GM04503 (cell line): ENCODE results near the gene MYOZ3.

Experiments
- DNase-seq: peaks from one replicate; pipeline ENCODE4 v3.0.0-alpha.2; 2012; ENCODE audit warnings: low read depth

MYOZ3 gene

GRCh38 chr5:150659360-150660107 lies 1.5 kb upstream of the MYOZ3 start:
- no peak for DNase-seq

GRCh38 chr5:150660108-150660831 lies 781 bp upstream of the MYOZ3 start:
- no peak for DNase-seq

- no peak for DNase-seq
Measured at GRCh38 chr5:150661821-150662596, 958 bp downstream of the MYOZ3 start.

GRCh38 chr5:150662731-150663516 lies 1.9 kb downstream of the MYOZ3 start:
- no peak for DNase-seq

GRCh38 chr5:150663936-150664335 lies 2.9 kb downstream of the MYOZ3 start:
- DNase-seq: no peak

GRCh38 chr5:150665044-150665443 lies 4.0 kb downstream of the MYOZ3 start:
- no peak for DNase-seq

GRCh38 chr5:150670275-150670947 lies 9.4 kb downstream of the MYOZ3 start:
- DNase-seq: no peak

- DNase-seq: no peak
Measured at GRCh38 chr5:150670948-150671310, 9.9 kb downstream of the MYOZ3 start.

- DNase-seq: no peak
Measured at GRCh38 chr5:150671509-150672236, 10.6 kb downstream of the MYOZ3 start.

GRCh38 chr5:150672237-150672883 lies 11.3 kb downstream of the MYOZ3 start:
- DNase-seq: no peak

GRCh38 chr5:150672884-150673275 lies 11.8 kb downstream of the MYOZ3 start:
- no peak for DNase-seq

- DNase-seq: no peak
Measured at GRCh38 chr5:150674341-150674821, 13.3 kb downstream of the MYOZ3 start.

- DNase-seq: no peak
Measured at GRCh38 chr5:150675069-150675468, 14.0 kb downstream of the MYOZ3 start.

- no peak for DNase-seq
Measured at GRCh38 chr5:150676578-150676977, 15.5 kb downstream of the MYOZ3 start.

- DNase-seq: no peak
Measured at GRCh38 chr5:150689120-150689519, 28.1 kb downstream of the MYOZ3 start.

- no peak for DNase-seq
Measured at GRCh38 chr5:150690760-150691159, 29.7 kb downstream of the MYOZ3 start.

- DNase-seq: no peak
Measured at GRCh38 chr5:150692276-150692675, 31.2 kb downstream of the MYOZ3 start.

- DNase-seq: no peak
Measured at GRCh38 chr5:150694612-150695011, 33.6 kb downstream of the MYOZ3 start.

- DNase-seq: no peak
Measured at GRCh38 chr5:150700246-150700593, 39.2 kb downstream of the MYOZ3 start.
